ENCODE results near the gene AKAP13.

DNA sequence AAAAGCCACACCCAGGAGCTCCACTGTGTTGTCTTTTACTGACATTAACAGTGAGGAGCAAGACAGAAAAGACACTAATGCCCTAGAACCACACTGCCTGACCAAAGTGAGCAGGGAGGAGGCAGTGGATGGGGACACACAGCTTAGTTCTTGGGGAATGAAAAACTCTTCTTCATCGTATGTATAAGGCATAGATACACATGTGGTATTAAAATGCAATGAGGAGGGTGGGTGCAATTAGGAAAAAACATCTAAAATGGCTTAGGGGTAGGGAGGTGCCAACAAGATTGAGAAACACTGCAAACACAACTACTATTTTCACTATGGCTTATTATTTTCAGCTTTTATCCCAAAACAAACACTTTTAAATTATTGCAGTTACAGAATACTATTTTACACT lies 398.8 kb downstream of the AKAP13 start:
- TF ChIP-seq, protein P1, sequence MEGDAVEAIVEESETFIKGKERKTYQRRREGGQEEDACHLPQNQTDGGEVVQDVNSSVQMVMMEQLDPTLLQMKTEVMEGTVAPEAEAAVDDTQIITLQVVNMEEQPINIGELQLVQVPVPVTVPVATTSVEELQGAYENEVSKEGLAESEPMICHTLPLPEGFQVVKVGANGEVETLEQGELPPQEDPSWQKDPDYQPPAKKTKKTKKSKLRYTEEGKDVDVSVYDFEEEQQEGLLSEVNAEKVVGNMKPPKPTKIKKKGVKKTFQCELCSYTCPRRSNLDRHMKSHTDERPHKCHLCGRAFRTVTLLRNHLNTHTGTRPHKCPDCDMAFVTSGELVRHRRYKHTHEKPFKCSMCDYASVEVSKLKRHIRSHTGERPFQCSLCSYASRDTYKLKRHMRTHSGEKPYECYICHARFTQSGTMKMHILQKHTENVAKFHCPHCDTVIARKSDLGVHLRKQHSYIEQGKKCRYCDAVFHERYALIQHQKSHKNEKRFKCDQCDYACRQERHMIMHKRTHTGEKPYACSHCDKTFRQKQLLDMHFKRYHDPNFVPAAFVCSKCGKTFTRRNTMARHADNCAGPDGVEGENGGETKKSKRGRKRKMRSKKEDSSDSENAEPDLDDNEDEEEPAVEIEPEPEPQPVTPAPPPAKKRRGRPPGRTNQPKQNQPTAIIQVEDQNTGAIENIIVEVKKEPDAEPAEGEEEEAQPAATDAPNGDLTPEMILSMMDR (IDR thresholded peaks at IDR 0.05): no peak
- TF ChIP-seq EZH2 (IDR thresholded peaks at IDR 0.05) (no peak), EZH2phosphoT487 (IDR thresholded peaks at IDR 0.05) (no peak)

All from neural progenitor cell (in vitro differentiated cells).